ENCODE measurements around the gene NAT9. TPM values are rescaled to one million over a fixed set of nuclear protein-coding genes. Genes with fewer than 3 reads are reported as not detected.

Gene NAT9
- total and polyA plus RNA-seq, 2 of the 4 experiments (the other 2 are of a cell fraction), result 48.9 to 62.0 TPM

- no peak overlapping the region for H2BK120ac ChIP-seq (ENCODE audit: low read depth, low read length)
- H2BK5ac ChIP-seq (ENCODE audit: low read depth, low read length, poor library complexity, severe bottlenecking), result no peak overlapping the region
- no peaks in the 10 kb centered on the region; the same call in 1 of the 2 replicates for H4K20me1 ChIP-seq (ENCODE audit: insufficient read depth, low read length)
- no peak overlapping the region for H3K14ac ChIP-seq (replicated peaks; ENCODE audit: low read depth, low read length)
- H2AFZ ChIP-seq (replicated peaks; ENCODE audit: low read length, poor library complexity), result no peak overlapping the region
- in situ Hi-C loops (cut with MboI; ENCODE audit: low sequenced_read_pairs) (no loop called here), intact Hi-C loops (cut with micrococcal nuclease) (loop anchor here (2.0 kb wide), 1 partner anchor 18 kb away; the partner anchor contains the start of gene NHERF1), dilution Hi-C loops (cut with HindIII; ENCODE audit: low sequenced_read_pairs, unreplicated experiment) (no loop called here)
- no peaks in the 10 kb centered on the region for H3K79me1 ChIP-seq (ENCODE audit: low read depth in 1 of 2, low read length in 2 of 2)
- H3K56ac ChIP-seq (ENCODE audit: extremely low read depth, insufficient read depth, low read length), result no peak overlapping the region
- H4K8ac ChIP-seq (ENCODE audit: low read depth in 2 of 2, low read length in 2 of 2), result no peak overlapping the region
- H3K18ac ChIP-seq (ENCODE audit: low read depth, low read length), result no peak overlapping the region
- peaks cover 9% of the 10 kb centered on the region; the same call in 1 of the 2 replicates for H3K9me1 ChIP-seq (ENCODE audit: insufficient read depth, low read length)
- ATAC-seq (ENCODE audit: low read depth), result no peak
- H3K9me3 ChIP-seq (ENCODE audit: control insufficient read depth, insufficient read depth, low read length), result no peaks in the 10 kb centered on the region
- no peak for DNase-seq
- H2AK9ac ChIP-seq (replicated peaks; ENCODE audit: low read depth, low read length, poor library complexity), result no peak overlapping the region
- ChIA-PET CTCF (no interaction called here), POLR2A (ENCODE audit: unreplicated experiment) (no interaction called here)
- H3K4me1 ChIP-seq (ENCODE audit: control insufficient read depth, insufficient read depth, low read length), result peaks cover 16% of the 10 kb centered on the region
- H4K5ac ChIP-seq (ENCODE audit: low read depth, low read length), result no peak overlapping the region
- no peak overlapping the region for H3K4me3 ChIP-seq (ENCODE audit: insufficient read depth, low read depth, low read length)
- H3K27me3 ChIP-seq (ENCODE audit: control insufficient read depth, insufficient read depth, low read length), result no peaks in the 10 kb centered on the region
- TF ChIP-seq MAFK (IDR thresholded peaks at IDR 0.05; ENCODE audit: low read depth, low read length) (peak; percentile 96), RCOR1 (IDR thresholded peaks at IDR 0.05; ENCODE audit: insufficient replicate concordance, low read length) (no peak)
- no TSS peak for BruUV-seq (replicated peaks)
- no peak overlapping the region for H2BK15ac ChIP-seq (ENCODE audit: low read depth, low read length)
- no peak overlapping the region for H3K27ac ChIP-seq (ENCODE audit: insufficient read depth, low read length)
- no peak overlapping the region for H2AK5ac ChIP-seq (ENCODE audit: low read depth, low read length)
- H3K23ac ChIP-seq (ENCODE audit: low read depth, low read length), result no peak overlapping the region
- no peak overlapping the region for H2BK20ac ChIP-seq (ENCODE audit: low read depth, low read length)
- no peak overlapping the region for H4K91ac ChIP-seq (ENCODE audit: insufficient read depth, low read depth, low read length)
- no peak overlapping the region for H3K9ac ChIP-seq (ENCODE audit: low read depth, low read length)
- no peak overlapping the region for H3K4ac ChIP-seq (ENCODE audit: low read depth, low read length)
- WGBS, 2 experiments (ENCODE audit: extremely low coverage in 2 of 2, insufficient read length in 1 of 2), result no CpG with 5 or more reads among the region's 2 CpGs
- no peak overlapping the region for H3K4me2 ChIP-seq (ENCODE audit: low read depth, low read length)
- peaks cover 10% of the 10 kb centered on the region for H3K36me3 ChIP-seq (ENCODE audit: control insufficient read depth, insufficient read depth, low read length)
These were observed 9.7 kb downstream of the NAT9 start for GRCh38 chr17:74766413-74766812.

All from IMR-90 (cell line).